GM13977 (cell line): ENCODE results near the gene TCEA2.
A peak's percentile ranks its signal among the peaks of the same experiment; 100 is the strongest.

ENCODE experiments used
- DNase-seq: peaks from one replicate; pipeline ENCODE4 v3.0.0; 2012; ENCODE audit warnings: low spot score
- in situ Hi-C: fragments of 300-500 bp; cut with MboI; formaldehyde crosslinking; loops from one replicate; pipeline ENCODE4 v1.12.0; 2022; ENCODE audit warnings: low sequenced_read_pairs, low pct_unique_long_range_greater_than_20kb, mixed read lengths, inconsistent platforms; ENCODE audit not compliant: unreplicated experiment
- TF ChIP-seq, protein P1 (sequence below): IDR thresholded peaks from 2 replicates; pipeline ENCODE4 v1.5.1; 2012; ENCODE audit warnings: mild to moderate bottlenecking, control low read depth; ENCODE audit not compliant: insufficient read depth; ENCODE audit errors: extremely low read depth, missing control alignments

Gene TCEA2

DNA sequence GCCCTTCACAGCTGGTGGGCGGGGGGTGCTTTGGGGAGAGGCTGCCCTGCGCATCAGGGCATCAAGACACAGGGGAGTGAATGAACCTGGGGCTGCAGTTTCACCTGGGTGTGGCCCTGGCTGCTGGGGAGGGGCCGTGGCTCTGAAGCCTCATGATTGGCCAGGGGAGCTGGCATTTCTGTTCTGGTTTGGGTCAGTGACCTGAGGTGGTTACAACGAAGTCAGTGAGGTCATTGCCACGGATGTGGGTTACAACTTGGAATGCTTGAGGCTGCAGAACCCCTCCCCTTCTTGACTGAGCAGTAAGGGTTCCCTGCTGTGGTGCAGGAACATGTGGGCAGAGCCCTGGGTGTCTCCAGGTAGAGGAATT lies 3.0 kb downstream of the TCEA2 start:
- in situ Hi-C loops, result no loop called here
- DNase-seq, result peak; percentile 83
- TF ChIP-seq, protein P1, sequence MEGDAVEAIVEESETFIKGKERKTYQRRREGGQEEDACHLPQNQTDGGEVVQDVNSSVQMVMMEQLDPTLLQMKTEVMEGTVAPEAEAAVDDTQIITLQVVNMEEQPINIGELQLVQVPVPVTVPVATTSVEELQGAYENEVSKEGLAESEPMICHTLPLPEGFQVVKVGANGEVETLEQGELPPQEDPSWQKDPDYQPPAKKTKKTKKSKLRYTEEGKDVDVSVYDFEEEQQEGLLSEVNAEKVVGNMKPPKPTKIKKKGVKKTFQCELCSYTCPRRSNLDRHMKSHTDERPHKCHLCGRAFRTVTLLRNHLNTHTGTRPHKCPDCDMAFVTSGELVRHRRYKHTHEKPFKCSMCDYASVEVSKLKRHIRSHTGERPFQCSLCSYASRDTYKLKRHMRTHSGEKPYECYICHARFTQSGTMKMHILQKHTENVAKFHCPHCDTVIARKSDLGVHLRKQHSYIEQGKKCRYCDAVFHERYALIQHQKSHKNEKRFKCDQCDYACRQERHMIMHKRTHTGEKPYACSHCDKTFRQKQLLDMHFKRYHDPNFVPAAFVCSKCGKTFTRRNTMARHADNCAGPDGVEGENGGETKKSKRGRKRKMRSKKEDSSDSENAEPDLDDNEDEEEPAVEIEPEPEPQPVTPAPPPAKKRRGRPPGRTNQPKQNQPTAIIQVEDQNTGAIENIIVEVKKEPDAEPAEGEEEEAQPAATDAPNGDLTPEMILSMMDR, result no peak

DNA sequence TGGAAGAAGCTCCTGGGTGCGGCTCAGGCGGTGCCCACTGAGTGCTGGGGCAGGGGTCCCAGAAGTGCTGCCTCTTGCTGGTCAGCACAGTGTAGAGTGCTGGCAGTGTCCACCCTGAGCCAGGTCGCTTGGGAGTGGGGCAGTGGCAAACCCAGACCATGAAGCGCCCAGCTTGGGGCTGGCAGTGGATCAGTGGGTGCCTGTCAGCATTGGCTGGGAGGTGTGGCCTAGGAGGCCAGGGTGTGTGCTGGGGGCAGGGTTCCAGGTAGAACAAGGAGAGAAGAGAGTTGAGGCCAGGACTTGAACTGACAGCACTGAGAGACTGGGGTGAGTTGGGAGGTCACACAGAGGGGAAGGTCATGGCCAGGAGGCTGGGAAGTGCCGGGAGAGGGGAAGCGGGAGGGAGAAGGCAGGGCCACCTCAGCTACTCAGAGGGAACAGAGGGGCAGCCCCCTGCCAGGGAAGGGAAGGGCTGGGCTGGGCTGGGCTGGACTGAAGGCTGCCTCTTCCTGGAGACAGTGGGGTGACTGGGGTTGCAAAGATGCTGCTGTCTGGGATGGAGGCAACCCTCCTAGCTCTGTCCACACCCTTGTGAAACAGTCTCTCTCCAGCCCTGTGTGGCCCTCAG lies 4.1 kb downstream of the TCEA2 start:
- DNase-seq, result no peak
- in situ Hi-C loops, result no loop called here
- TF ChIP-seq, protein P1, result no peak

- in situ Hi-C loops, result no loop called here
- DNase-seq, result no peak
- TF ChIP-seq, protein P1, result no peak
These were observed 4.8 kb downstream of the TCEA2 start for GRCh38 chr20:64067733-64068307.

- no peak for DNase-seq
- TF ChIP-seq, protein P1, result no peak
- in situ Hi-C loops, result no loop called here
These were observed 5.6 kb downstream of the TCEA2 start for GRCh38 chr20:64068386-64069208.

- in situ Hi-C loops, result no loop called here
- TF ChIP-seq, protein P1, result no peak
- no peak for DNase-seq
These were observed 6.2 kb downstream of the TCEA2 start for GRCh38 chr20:64069209-64069613.

- in situ Hi-C loops, result no loop called here
- DNase-seq, result peak; percentile 77
- TF ChIP-seq, protein P1, result peak; percentile 77
These were observed 6.7 kb downstream of the TCEA2 start for GRCh38 chr20:64069614-64070243.
